HepG2 (cell line): ENCODE results near the gene INSRR. TPM values are rescaled to one million over a fixed set of nuclear protein-coding genes. Genes with fewer than 3 reads are reported as not detected.

Experiments used
- CEBPZ ChIP-seq: IDR thresholded peaks from 2 replicates; pipeline ENCODE4 v1.6.1; 2012; ENCODE audit warnings: low read length, improper control_type of control experiment
- EEA1 ChIP-seq: sonication (generic); formaldehyde crosslinking; IDR thresholded peaks from 2 replicates; pipeline ENCODE4 v1.5.1; 2020; ENCODE audit warnings: mild to moderate bottlenecking, missing genetic modification reagents, borderline replicate concordance
- HES4 ChIP-seq: sonication (generic); formaldehyde crosslinking; IDR thresholded peaks from 2 replicates; pipeline ENCODE4 v1.9.0; 2021; ENCODE audit warnings: mild to moderate bottlenecking, missing genetic modification reagents, borderline replicate concordance
- HNRNPLL ChIP-seq: fragments of 200-400 bp; formaldehyde crosslinking; IDR thresholded peaks from 2 replicates; pipeline ENCODE4 v1.6.1; 2017; ENCODE audit warnings: mild to moderate bottlenecking, low read depth, low read length; ENCODE audit not compliant: poor library complexity, severe bottlenecking
- HNRNPUL1 ChIP-seq: fragments of 200-400 bp; formaldehyde crosslinking; IDR thresholded peaks from 2 replicates; pipeline ENCODE4 v1.6.1; 2017; ENCODE audit warnings: low read depth, mild to moderate bottlenecking, low read length, moderate library complexity
- JARID2 ChIP-seq: sonication (generic); formaldehyde crosslinking; IDR thresholded peaks from 2 replicates; pipeline ENCODE4 v1.8.1; 2023; ENCODE audit warnings: missing genetic modification reagents, inconsistent platforms; ENCODE audit not compliant: insufficient replicate concordance
- KDM4B ChIP-seq: sonication (generic); formaldehyde crosslinking; IDR thresholded peaks from 2 replicates; pipeline ENCODE4 v1.4.0; 2020; ENCODE audit warnings: missing genetic modification reagents
- MAFF ChIP-seq: IDR thresholded peaks from 2 replicates; pipeline ENCODE4 v1.6.1; 2011; ENCODE audit warnings: low read depth, low read length, improper control_type of control experiment
- PCBP1 ChIP-seq: fragments of 200-400 bp; formaldehyde crosslinking; IDR thresholded peaks from 2 replicates; pipeline ENCODE4 v1.6.1; 2017; ENCODE audit warnings: mild to moderate bottlenecking, low read depth, low read length, borderline replicate concordance
- ZBTB7B ChIP-seq: sonication (generic); formaldehyde crosslinking; IDR thresholded peaks from 2 replicates; pipeline ENCODE4 v1.4.0; 2020; ENCODE audit warnings: missing genetic modification reagents
- ZFP36L2 ChIP-seq: sonication (generic); formaldehyde crosslinking; IDR thresholded peaks from 2 replicates; pipeline ENCODE4 v1.4.0; 2020; ENCODE audit warnings: missing genetic modification reagents
- ZHX2 ChIP-seq, 2 experiments: sonication (generic) in 1 of 2; formaldehyde crosslinking in 1 of 2; IDR thresholded peaks; 2 replicates each; pipeline versions ENCODE4 v1.6.1 to v1.9.0; 2014 to 2022; ENCODE audit warnings: antibody characterized with exemption in 1 of 2, borderline replicate concordance in 1 of 2, inconsistent platforms in 1 of 2, low read depth in 1 of 2, missing genetic modification reagents in 1 of 2
- ZNF124 ChIP-seq: sonication (generic); formaldehyde crosslinking; IDR thresholded peaks from 2 replicates; pipeline ENCODE4 v1.4.0; 2020; ENCODE audit warnings: missing genetic modification reagents
- ZNF331 ChIP-seq: sonication (generic); formaldehyde crosslinking; IDR thresholded peaks from 2 replicates; pipeline ENCODE4 v1.4.0; 2020; ENCODE audit warnings: missing genetic modification reagents
- ZNF33A ChIP-seq: sonication (generic); formaldehyde crosslinking; IDR thresholded peaks from 2 replicates; pipeline ENCODE4 v1.5.1; 2020; ENCODE audit warnings: missing genetic modification reagents, mild to moderate bottlenecking, moderate library complexity, borderline replicate concordance
- ZNF619 ChIP-seq: sonication (generic); formaldehyde crosslinking; IDR thresholded peaks from 2 replicates; pipeline ENCODE4 v1.4.0; 2020; ENCODE audit warnings: mild to moderate bottlenecking, missing genetic modification reagents
- ZNF749 ChIP-seq: sonication (generic); formaldehyde crosslinking; IDR thresholded peaks from 2 replicates; pipeline ENCODE4 v1.8.0; 2022; ENCODE audit warnings: mild to moderate bottlenecking, missing genetic modification reagents, moderate library complexity, borderline replicate concordance
- ZNF75D ChIP-seq: sonication (generic); formaldehyde crosslinking; IDR thresholded peaks from 2 replicates; pipeline ENCODE4 v1.8.1; 2023; ENCODE audit warnings: missing genetic modification reagents, mild to moderate bottlenecking, borderline replicate concordance
- polyA plus RNA-seq, 8 experiments: library from polyadenylated mRNA; depleted of rRNA in 3 of 8; stranded (reverse) in 7 of 8; unstranded in 1 of 8; fragments of >200 nt; fragmentation: Illumina TruSeq in 4 of 8; extraction: Trizol in 4 of 8; gene quantifications; 2 replicates each; pipeline versions ENCODE4 v1.2.1 to v1.2.3, GENCODE V29; 2011 to 2016; ENCODE audit warnings: low read depth in 4 of 8, missing spikeins in 1 of 8, mixed read lengths in 1 of 8; ENCODE audit not compliant: insufficient read depth in 1 of 8
- total RNA-seq, 5 experiments: library from RNA; depleted of rRNA; stranded (reverse); fragments of >200 nt; fragmentation: Illumina TruSeq; extraction: Trizol; gene quantifications; 2 replicates each; pipeline ENCODE4 v1.2.3, GENCODE V29; 2016; ENCODE audit warnings: low read depth in 1 of 5

INSRR gene
- total and polyA plus RNA-seq, 2 of the 13 experiments (the other 11 are each of a cell fraction or from before 2014, with no cell fraction given), result not detected

- TF ChIP-seq ZHX2 (IDR thresholded peaks at IDR 0.05; ENCODE audit: low read depth) (no peak), ZHX2 (CRISPR knock-in tag; IDR thresholded peaks at IDR 0.05; ENCODE audit: borderline replicate concordance) (no peak), ZNF619 (no peak), HES4 (CRISPR knock-in tag) (no peak), ZNF749 (CRISPR knock-in tag) (no peak), ZBTB7B (CRISPR knock-in tag) (peak; percentile 72; the same call in 1 of the 2 replicates), CEBPZ (no peak), HNRNPUL1 (no peak), ZFP36L2 (no peak), KDM4B (no peak), ZNF331 (CRISPR knock-in tag) (no peak), ZNF75D (no peak), ZNF33A (CRISPR knock-in tag) (no peak), HNRNPLL (peak; percentile 44), PCBP1 (no peak), MAFF (no peak), EEA1 (CRISPR knock-in tag) (no peak), ZNF124 (CRISPR knock-in tag) (0 out of 2 replicates have a peak, but pooled peaks have one; percentile 30), JARID2 (no peak)
Measured at GRCh38 chr1:156892190-156893047, 33.5 kb upstream of the INSRR start (continued).
